GM12892 (cell line): ENCODE results near the gene ADAT3.

Experiments used
- DNase-seq: peaks from one replicate; pipeline ENCODE4 v3.0.0; 2011; ENCODE audit not compliant: insufficient read length
- FAIRE-seq: peaks from 2 replicates; lab custom pipeline; 2011; peaks lifted over from hg19 to GRCh38; lab: Jason Lieb, UNC
- POLR2A ChIP-seq: IDR thresholded peaks from 2 replicates; pipeline ENCODE4 v1.6.1; 2011; ENCODE audit warnings: low read depth, low read length, control low read depth
- POLR2AphosphoS5 ChIP-seq: IDR thresholded peaks from 2 replicates; pipeline ENCODE4 v1.6.1; 2011; ENCODE audit warnings: low read depth, low read length, control low read depth
- TAF1 ChIP-seq: IDR thresholded peaks from 2 replicates; pipeline ENCODE4 v1.6.1; 2011; ENCODE audit warnings: low read depth, mild to moderate bottlenecking, control low read depth, low read length, borderline replicate concordance

The ADAT3 gene

GRCh38 chr19:1861599-1862031 is 43.6 kb upstream of the ADAT3 start:
- DNase-seq = no peak
- TF ChIP-seq POLR2A = no peak
- TF ChIP-seq POLR2AphosphoS5 = no peak
- TF ChIP-seq TAF1 = no peak
- no peak for FAIRE-seq

DNA sequence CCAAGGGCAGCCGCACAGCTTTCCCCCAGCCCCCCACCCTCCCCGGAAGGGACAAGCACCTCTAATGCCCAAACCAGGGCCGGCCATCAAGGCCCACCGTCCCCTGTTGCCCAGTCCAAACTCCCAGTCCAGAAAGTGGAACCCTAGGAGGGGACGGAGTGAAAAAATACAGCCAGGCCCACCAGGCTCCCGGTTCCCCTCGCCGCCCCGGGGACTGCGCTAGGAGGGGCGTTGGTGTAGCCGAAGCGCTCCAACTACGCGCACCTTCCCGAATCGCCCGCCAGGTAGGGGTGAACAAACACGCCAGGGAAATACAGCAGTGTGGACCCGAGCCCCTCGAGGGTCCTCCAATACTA is 43.2 kb upstream of the ADAT3 start:
- FAIRE-seq (no peak), DNase-seq (no peak)

DNA sequence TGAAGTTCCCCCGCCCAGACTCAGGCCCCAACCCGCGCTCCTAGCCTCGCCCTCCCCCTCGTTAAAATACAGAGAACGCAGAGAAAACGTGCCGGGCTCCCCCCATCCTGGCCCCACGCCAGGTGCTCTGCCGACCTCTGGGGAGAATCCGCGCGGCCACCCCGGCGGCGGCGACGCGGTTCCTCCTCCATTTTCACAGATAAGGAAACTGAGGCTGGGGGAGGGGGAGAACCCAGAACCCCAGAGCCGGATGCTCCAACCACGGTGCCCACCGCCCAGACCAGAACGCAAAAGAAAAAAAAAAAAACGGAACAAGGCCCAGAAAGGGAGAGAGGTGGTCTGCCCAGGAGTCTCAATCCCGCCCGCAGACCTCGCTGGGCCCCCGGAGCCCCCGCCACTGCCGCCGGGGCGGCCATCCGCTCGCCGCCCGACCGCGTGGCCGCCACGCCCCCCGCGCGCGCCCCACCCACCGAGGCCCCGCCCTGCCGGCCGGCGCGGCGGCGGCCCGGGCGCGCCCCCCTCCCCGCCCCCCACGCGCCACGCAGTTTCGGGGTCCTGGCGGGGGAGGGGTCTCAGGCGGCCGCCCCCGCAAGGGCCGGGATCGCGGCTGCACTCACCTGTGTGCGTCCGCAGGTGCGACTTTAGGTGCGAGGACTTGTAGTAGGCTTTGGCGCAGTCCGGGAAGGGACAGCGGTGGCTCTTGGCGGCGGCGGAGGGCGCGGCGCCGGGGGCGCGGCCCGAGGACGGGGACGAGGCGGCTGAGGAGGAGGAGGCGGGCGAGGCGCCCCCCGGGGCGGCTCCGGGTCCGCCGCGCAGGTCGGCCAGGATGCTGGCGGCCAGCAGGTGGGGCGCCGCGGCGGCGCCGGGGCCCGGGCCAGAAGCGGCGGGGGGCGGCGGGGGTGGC is 42.5 kb upstream of the ADAT3 start:
- TF ChIP-seq POLR2AphosphoS5 (no peak), POLR2A (no peak), TAF1 (no peak)
- peak; percentile 61 for DNase-seq

More for the DNA sequence above, 43.2 kb upstream of the ADAT3 start:
- TF ChIP-seq TAF1 (no peak), POLR2A (no peak), POLR2AphosphoS5 (no peak)

DNA sequence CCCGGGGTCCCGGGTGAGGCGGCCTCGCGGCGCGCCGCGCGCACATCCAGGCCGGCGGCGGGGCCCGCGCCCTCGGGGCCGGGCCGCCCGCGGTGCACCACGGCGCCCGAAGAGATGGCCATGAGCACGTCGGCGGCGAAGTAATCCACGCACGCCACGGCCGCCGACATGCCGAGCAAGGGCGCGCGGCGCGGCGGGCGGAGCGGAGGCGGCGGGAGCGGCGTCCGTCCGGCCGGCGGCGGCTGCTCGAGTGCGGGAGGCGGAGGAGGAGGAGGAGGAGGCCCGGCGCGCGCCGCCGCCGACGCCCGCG is 41.9 kb upstream of the ADAT3 start, which contains the start of gene KLF16:
KLF16 (minus strand) TSS at position 252 of the 310 bp plus-strand sequence; CDS start at position 170, 82 bp downstream.
- FAIRE-seq (no peak), DNase-seq (no peak)
- TF ChIP-seq POLR2A (peak; percentile 81; the same call in 1 of the 2 replicates), POLR2AphosphoS5 (no peak)

More for the DNA sequence above, 42.5 kb upstream of the ADAT3 start:
- peak; percentile 89 for FAIRE-seq

DNA sequence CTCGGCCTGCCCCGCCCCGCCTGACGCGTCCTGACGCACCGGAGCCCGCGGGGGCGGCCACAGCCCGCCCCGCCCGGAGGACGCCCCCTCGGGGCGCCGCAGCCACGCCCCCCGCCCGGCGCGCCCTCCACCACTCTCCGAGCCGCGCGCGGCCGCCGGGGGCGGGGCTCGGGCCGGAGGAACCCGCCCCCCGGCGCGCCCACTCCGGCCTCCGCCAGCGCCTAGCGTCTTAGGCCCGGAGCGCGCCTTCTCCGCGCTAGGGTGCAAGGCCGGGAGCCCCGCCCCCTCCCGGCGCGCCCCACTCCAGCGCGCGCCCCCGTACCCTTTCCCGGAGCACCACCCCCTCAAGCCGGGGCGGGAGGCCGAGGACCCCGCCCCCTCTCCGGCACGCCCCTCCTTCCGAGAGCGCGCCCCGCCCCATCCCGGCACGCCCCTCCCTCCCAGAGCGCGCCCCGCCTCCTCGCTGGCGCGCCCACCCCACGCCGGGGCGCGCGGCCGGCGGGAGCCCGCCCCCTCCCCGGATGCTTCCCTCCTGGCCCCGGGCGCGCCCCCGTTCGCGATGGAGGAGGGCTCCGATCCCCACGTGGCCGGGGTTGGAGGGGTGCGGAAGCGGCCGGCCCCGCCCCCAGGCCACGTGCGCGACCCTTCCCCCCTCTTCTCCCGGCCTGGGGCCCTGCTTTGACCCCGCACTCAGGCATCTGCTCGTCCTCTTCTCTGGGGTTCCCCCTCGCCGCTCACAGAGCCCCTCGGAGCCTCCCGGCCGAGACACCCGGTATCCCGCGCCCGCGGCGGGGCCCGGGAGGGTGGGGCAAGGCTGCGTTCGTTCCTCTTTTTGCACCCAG is 41.3 kb upstream of the ADAT3 start:
- DNase-seq = peak; percentile 96
- peak; percentile 99 for FAIRE-seq
- no peak for TF ChIP-seq POLR2AphosphoS5
- 0 out of 2 replicates have a peak, but pooled peaks have one; percentile 23 for TF ChIP-seq TAF1
- no peak for TF ChIP-seq POLR2A

DNA sequence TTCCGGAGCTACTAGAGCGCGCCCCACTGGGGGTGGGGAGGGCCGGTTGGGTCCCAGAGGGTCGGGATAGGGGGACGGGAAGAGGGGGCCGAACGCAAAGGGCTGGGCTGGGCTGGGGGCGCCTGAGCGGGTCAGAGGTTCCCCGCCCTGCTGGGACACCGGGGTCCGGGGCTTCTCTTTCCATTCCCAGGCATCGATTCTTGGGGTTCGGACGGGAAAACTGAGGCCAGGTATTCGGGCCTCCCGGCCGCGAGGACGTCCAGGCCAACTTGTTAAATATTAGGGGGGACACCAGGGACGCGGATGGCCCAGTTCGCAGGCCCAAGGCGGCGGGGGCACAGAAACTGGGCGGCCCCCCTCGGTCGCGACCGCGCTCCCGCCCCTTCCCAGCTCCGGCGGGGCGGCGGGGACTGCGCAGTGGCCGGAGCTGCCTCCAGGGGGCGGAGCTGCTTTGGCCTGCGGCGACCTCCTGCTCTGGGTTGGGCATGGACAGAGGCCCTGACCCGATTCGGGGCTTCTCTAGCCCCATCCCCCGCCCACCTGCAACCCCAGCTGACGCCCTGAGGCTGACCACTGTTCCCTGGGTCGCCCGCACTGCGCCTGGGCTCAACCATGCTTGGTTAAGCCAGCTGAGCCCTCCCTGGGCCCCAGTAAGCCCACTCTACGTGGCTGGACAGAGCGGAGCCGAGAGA is 40.6 kb upstream of the ADAT3 start:
- DNase-seq (peak; percentile 90), FAIRE-seq (peak; percentile 89)
- peak; percentile 54; the same call in 1 of the 2 replicates for TF ChIP-seq POLR2AphosphoS5
- TF ChIP-seq TAF1 = no peak
- peak; percentile 55; the same call in 1 of the 2 replicates for TF ChIP-seq POLR2A

- no peak for TF ChIP-seq POLR2A
- DNase-seq = no peak
- FAIRE-seq = peak; percentile 14
Observed at GRCh38 chr19:1865172-1866010, 39.8 kb upstream of the ADAT3 start.

GRCh38 chr19:1866693-1867348 is 38.4 kb upstream of the ADAT3 start:
- DNase-seq = no peak
- no peak for TF ChIP-seq POLR2AphosphoS5
- TF ChIP-seq POLR2A = no peak; the same call in 1 of the 2 replicates
- FAIRE-seq = no peak

DNA sequence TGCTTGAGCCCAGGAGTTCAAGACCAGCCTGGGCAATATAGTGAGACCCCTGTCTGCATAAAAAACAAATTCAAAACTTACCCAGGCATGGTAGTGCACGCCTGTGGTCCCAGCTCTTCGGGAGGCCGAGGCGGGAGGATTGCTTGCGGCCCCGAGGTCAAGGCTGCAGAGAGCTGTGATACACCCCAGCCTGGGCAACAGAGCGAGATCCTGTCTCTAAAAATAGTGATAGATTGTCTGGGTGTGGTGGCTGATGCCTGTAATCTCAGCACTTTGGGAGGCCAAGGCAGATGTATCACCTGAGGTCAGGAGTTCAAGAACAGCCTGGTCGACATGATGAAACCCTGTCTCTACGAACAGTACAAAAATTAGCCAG is 37.9 kb upstream of the ADAT3 start:
- TF ChIP-seq POLR2A (no peak), POLR2AphosphoS5 (no peak), TAF1 (no peak)
- FAIRE-seq = no peak

DNA sequence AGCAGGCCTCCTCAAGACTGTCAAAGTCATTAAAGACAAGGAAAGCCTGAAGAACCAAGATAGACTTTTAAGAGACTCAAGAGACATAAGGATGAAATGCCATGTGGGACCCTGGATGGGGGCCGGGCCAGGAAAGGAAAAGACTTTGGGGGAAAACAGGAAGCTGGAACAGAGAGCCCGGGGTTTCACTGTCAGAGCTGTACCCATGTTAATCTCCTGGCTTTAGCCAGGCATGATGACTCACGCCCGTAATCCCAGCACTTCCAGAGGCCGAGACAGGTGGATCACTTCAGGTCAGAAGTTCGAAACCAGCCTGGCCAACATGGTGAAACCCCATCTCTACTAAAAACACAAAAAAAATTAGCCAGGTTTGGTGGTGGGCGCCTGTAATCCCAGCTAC is 36.2 kb upstream of the ADAT3 start:
- no peak for DNase-seq
- no peak for FAIRE-seq
- TF ChIP-seq TAF1 = no peak

More for the DNA sequence above, 37.9 kb upstream of the ADAT3 start:
- no peak for DNase-seq
